RWPE1 (cell line): ENCODE measurements around the gene GCNT1.

ENCODE experiments used
- CTCF ChIA-PET: fragments of 350-600 bp; sonication (Branson Sonifier 250); formaldehyde crosslinking; extraction: SDS; loops from one replicate; lab custom pipeline; 2021; lab: Yijun Ruan, JAX
- POLR2A ChIA-PET: fragments of 400-600 bp; formaldehyde crosslinking; extraction: SDS; loops from one replicate; lab custom pipeline; 2020; ENCODE audit warnings: antibody characterized with exemption; ENCODE audit not compliant: low non-redundant PET; lab: Yijun Ruan, JAX
- DNase-seq: peaks from one replicate; pipeline ENCODE4 v3.0.0; 2012; ENCODE audit warnings: low spot score
- H3K27ac ChIP-seq: fragments of 450-650 bp; 2 replicates; pipeline ENCODE4 v1.5.1; 2017
- TF ChIP-seq, protein P1 (sequence below): fragments of 450-650 bp; conservative IDR thresholded peaks from 2 replicates; pipeline ENCODE4 v1.5.1; 2017; ENCODE audit warnings: low read depth, mild to moderate bottlenecking

The GCNT1 gene

DNA sequence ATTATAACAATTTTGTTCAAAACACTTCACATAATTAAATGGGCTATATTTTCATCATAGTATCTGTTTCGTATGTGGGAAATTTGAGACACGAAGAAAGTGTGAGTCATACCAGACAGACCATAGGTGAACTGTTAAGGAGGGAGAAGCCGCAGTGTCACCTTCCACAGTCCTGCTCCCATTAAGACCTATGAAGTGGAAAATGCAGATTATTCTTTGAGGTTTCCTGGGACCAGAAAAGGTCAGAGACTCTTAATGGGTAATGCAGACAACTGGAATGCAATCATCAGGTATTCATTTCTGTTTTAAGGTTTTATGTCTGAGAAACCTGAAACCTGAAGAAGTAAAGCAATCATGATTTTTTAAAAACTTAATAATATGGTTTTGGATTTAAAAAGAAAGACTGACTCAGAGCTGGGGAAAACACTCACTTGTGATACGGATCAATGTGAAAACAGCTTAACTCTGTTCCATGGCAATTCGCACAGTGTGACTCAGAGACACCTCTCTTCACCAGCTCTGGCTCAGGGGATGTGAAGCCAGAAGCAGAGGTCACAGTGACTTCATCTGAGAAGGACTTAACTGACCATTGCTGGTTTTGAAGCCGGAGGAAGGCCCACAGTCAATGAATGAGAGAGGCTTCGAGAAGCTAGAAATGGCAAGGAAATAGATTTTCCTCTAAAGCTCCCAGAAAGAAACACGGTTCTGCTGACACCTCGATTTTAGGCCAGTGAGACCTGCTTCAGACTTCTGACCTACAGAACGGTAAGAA, 17.2 kb upstream of the GCNT1 start:
- ChIA-PET CTCF (no interaction called here), POLR2A (no interaction called here)
- DNase-seq, result no peak
- no peak overlapping the region for H3K27ac ChIP-seq
- TF ChIP-seq, protein P1, sequence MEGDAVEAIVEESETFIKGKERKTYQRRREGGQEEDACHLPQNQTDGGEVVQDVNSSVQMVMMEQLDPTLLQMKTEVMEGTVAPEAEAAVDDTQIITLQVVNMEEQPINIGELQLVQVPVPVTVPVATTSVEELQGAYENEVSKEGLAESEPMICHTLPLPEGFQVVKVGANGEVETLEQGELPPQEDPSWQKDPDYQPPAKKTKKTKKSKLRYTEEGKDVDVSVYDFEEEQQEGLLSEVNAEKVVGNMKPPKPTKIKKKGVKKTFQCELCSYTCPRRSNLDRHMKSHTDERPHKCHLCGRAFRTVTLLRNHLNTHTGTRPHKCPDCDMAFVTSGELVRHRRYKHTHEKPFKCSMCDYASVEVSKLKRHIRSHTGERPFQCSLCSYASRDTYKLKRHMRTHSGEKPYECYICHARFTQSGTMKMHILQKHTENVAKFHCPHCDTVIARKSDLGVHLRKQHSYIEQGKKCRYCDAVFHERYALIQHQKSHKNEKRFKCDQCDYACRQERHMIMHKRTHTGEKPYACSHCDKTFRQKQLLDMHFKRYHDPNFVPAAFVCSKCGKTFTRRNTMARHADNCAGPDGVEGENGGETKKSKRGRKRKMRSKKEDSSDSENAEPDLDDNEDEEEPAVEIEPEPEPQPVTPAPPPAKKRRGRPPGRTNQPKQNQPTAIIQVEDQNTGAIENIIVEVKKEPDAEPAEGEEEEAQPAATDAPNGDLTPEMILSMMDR, result no peak

DNA sequence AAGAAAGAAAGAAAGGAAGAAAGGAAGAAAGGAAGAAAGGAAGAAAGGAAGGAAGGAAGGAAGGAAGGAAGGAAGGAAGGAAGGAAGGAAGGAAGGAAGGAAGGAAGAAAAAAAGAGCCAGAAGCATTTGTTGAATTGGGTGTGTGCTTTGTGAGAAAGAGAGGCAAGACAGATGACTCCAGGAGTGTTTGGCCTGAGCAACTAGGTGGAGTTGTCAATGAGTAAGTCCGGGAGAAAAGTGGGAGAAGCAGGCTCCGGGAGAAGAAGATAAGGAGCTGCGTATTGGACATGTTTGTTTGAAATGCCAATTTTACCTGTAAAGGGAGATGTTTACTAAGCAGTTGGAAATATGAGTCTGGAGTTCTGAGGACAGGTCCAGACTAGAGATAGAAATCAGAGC, 15.1 kb upstream of the GCNT1 start:
- no peak for DNase-seq
- CTCF ChIA-PET, result no interaction called here
- H3K27ac ChIP-seq, result no peak overlapping the region
- POLR2A ChIA-PET, result no interaction called here
- TF ChIP-seq, protein P1, result no peak

DNA sequence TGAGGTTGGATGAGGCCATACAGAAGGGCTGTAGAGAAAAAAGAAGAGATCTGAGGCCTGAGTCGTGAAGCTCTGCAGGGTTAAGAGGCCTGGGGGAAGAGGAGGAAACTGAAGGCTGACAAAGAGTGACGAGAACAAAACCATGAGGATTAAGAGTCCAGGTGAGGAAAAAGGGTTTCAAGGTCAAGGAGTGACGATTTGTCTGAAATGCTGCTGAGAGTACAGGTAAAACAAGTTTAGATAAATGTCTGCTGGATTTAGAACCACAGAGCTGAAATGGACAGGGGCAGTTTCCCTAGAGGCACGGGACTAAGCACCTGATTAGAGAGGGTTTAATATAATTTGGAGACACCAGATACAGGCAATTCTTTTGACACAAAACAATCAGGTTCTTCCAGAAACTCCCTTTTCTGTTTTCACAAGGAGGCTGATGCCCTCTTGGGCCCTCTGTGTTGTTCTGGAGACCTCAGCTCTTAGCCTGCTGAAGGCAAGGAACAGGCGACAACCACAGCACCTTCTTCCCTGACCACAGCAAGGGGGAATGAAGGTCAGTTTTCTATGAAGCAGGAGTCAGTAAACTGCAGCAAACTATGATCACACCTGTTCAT, 14.6 kb upstream of the GCNT1 start:
- CTCF ChIA-PET, result interaction anchor here (0.7 kb wide), 1 partner anchor 214 kb away, joined by 7 read pairs; no protein-coding TSS in a partner anchor
- no peak for DNase-seq
- H3K27ac ChIP-seq, result no peak overlapping the region
- POLR2A ChIA-PET, result no interaction called here
- TF ChIP-seq, protein P1, result no peak

DNA sequence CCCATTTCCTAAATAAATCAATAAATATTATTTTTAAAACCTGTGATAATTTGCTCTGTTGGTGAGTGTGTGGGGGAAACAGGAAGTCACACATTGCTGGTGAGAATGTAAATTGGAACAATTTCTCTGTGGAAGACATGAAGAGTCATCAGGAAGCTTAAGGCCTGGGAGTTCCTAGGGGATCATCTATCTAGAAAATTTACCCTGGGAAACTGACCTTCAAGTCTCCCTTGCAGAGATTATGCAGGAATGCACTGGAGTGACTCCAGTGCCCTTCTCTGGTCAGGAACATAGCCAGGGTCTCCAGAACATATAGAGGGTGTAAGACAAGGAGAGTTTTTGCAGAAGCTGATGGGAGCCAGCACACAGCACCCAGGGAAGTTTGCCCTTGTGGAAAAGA, 13.0 kb upstream of the GCNT1 start:
- POLR2A ChIA-PET, result no interaction called here
- CTCF ChIA-PET, result interaction anchor here (0.7 to 3.0 kb wide), 2 partner anchors 15 to 258 kb away, joined by 4 to 12 read pairs; no protein-coding TSS in a partner anchor
- no peak for DNase-seq
- TF ChIP-seq, protein P1, result no peak
- no peak overlapping the region for H3K27ac ChIP-seq

DNA sequence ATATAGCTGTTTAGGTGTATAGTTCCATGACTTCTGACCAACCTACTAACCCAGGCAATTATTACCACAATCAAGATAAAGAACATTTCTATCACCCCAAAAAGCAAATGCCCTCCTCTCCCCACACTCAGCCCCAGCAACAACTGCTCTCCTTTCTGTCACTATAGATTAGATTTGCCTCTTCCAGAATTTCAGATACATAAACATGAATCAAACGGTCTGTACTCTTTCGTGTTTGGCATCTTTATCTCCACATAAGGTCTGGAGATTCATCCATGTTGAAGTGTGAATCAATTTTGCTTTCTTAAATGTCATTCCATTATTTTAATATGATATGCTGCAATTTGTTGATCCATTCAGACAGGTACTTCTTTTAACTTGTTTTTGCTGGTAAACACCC, 10.5 kb upstream of the GCNT1 start:
- ChIA-PET POLR2A (no interaction called here), CTCF (interaction anchor here (0.8 to 3.0 kb wide), 4 partner anchors 210 to 259 kb away, joined by 4 to 12 read pairs (median 4); no protein-coding TSS in a partner anchor)
- DNase-seq, result no peak
- TF ChIP-seq, protein P1, result no peak
- no peak overlapping the region for H3K27ac ChIP-seq

DNA sequence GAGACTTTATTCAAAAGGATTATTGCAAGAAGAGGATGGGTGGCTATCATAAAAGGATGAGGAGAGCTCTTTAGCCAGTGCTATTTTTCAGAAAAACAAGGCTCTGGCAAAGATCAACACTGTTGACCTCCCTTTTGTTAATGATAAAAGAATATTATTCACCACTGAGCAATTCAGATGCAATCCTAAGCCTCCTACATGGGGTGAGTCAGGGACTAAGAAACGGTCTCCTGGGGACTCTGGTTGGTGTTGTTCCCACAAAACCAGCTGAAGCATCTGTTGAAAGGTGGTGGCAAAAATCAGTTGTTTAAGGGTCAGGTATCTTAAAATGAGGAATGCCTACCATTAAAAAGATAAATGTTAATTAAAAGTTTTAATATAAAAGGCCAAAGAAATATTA, 7.7 kb upstream of the GCNT1 start:
- CTCF ChIA-PET, result interaction anchor here (0.6 to 1.6 kb wide), 3 partner anchors 207 to 1946 kb away, joined by 3 to 6 read pairs (median 3); no protein-coding TSS in a partner anchor
- POLR2A ChIA-PET, result no interaction called here
- H3K27ac ChIP-seq, result no peak overlapping the region
- TF ChIP-seq, protein P1, result no peak
- DNase-seq, result no peak
